OCI-LY7 (cell line): ENCODE data around the gene LARGE1.

Experiments used
- CTCF ChIP-seq: fragments of 200-600 bp; sonication (generic); conservative IDR thresholded peaks from 2 replicates; pipeline ENCODE4 v1.5.1; 2014; ENCODE audit warnings: mild to moderate bottlenecking, antibody characterized with exemption, low read length, moderate library complexity, mixed read lengths
- EZH2phosphoT487 ChIP-seq: fragments of 200-600 bp; sonication (generic); IDR thresholded peaks from 2 replicates; pipeline ENCODE4 v1.6.1; 2018; ENCODE audit warnings: low read depth, borderline replicate concordance, mild to moderate bottlenecking, mixed run types, antibody characterized with exemption, low read length, moderate library complexity, mixed read lengths

- no peak for TF ChIP-seq CTCF
- TF ChIP-seq EZH2phosphoT487: no peak
Observed at GRCh38 chr22:33707581-33707980, 212.7 kb downstream of the LARGE1 start.
